SK-N-SH (cell line): ENCODE results near the gene ANKRD31. TPM values are rescaled to one million over a fixed set of nuclear protein-coding genes. Genes with fewer than 3 reads are reported as not detected.

Experiments used
- CTCF ChIA-PET: fragments of 300-600, 350-600 bp; formaldehyde crosslinking; extraction: SDS; loops from one replicate; lab custom pipeline; 2021; lab: Yijun Ruan, JAX
- POLR2A ChIA-PET: fragments of 350-600 bp; sonication (Branson Sonifier 250); formaldehyde crosslinking; extraction: SDS; loops from one replicate; lab custom pipeline; 2020; ENCODE audit warnings: antibody characterized with exemption, inconsistent platforms; lab: Yijun Ruan, JAX
- DNase-seq: peaks from one replicate; pipeline ENCODE4 v3.0.0; 2012
- H2AFZ ChIP-seq: fragments of 200-600 bp; sonication (generic); 2 replicates; pipeline ENCODE4 v1.8.1; 2016; ENCODE audit warnings: antibody characterized with exemption, mild to moderate bottlenecking, low read depth
- H3F3A ChIP-seq: fragments of 200-600 bp; sonication (generic); replicated peaks from 2 replicates; pipeline ENCODE3; 2016; ENCODE audit warnings: antibody characterized with exemption, mild to moderate bottlenecking; ENCODE audit not compliant: insufficient read depth
- H3K27ac ChIP-seq, 2 experiments: fragments of 200-500 bp in 1 of 2; fragments of 200-600 bp in 1 of 2; sonication (Bioruptor generic) in 1 of 2; sonication (generic), shearing (Covaris generic) in 1 of 2; 2 replicates each; pipeline versions ENCODE4 v1.5.1 to v1.6.1; 2014 to 2016; ENCODE audit warnings: low read depth in 2 of 2, inconsistent platforms in 1 of 2, low read length in 1 of 2, mild to moderate bottlenecking in 1 of 2, mixed read lengths in 1 of 2
- H3K27me3 ChIP-seq: fragments of 200-600 bp; sonication (generic), shearing (Covaris generic); 2 replicates; pipeline ENCODE4 v1.6.1; 2016; ENCODE audit warnings: mixed run types; ENCODE audit not compliant: insufficient read depth
- H3K36me3 ChIP-seq, 2 experiments: fragments of 200-500 bp in 1 of 2; fragments of 200-600 bp in 1 of 2; sonication (Bioruptor generic) in 1 of 2; sonication (generic) in 1 of 2; replicated peaks in 1 of 2; 2 replicates each; pipeline versions ENCODE3 to v1.5.1; 2014 to 2016; ENCODE audit warnings: low read length in 1 of 2, mild to moderate bottlenecking in 1 of 2; ENCODE audit not compliant: insufficient read depth in 2 of 2, control insufficient read depth in 1 of 2
- H3K4me1 ChIP-seq, 2 experiments: fragments of 200-500 bp in 1 of 2; fragments of 200-600 bp in 1 of 2; sonication (Bioruptor generic) in 1 of 2; sonication (generic), shearing (Covaris generic) in 1 of 2; 2 replicates each; pipeline versions ENCODE4 v1.5.1 to v1.6.1; 2014 to 2016; ENCODE audit warnings: low read depth in 1 of 2, low read length in 1 of 2, mixed run types in 1 of 2; ENCODE audit not compliant: insufficient read depth in 2 of 2, control insufficient read depth in 1 of 2
- H3K4me2 ChIP-seq: fragments of 200-600 bp; sonication (generic), shearing (Covaris generic); 2 replicates; pipeline ENCODE4 v1.6.1; 2017; ENCODE audit warnings: mixed run types
- H3K4me3 ChIP-seq, 2 experiments: fragments of 200-500 bp in 1 of 2; fragments of 200-600 bp in 1 of 2; sonication (Bioruptor generic) in 1 of 2; sonication (generic), shearing (Covaris generic) in 1 of 2; 2 replicates each; pipeline versions ENCODE4 v1.5.1 to v1.8.1; 2014 to 2016; ENCODE audit warnings: low read depth in 2 of 2, inconsistent platforms in 1 of 2, low read length in 1 of 2, mild to moderate bottlenecking in 1 of 2, mixed read lengths in 1 of 2, moderate library complexity in 1 of 2
- H3K79me2 ChIP-seq: fragments of 200-600 bp; sonication (generic); 2 replicates; pipeline ENCODE4 v1.8.1; 2017; ENCODE audit warnings: mild to moderate bottlenecking; ENCODE audit not compliant: insufficient read depth
- H3K9ac ChIP-seq: fragments of 200-600 bp; sonication (generic); 2 replicates; pipeline ENCODE4 v1.6.1; 2017; ENCODE audit warnings: mixed run types
- H3K9me2 ChIP-seq: fragments of 200-600 bp; sonication (generic); 2 replicates; pipeline ENCODE4 v1.6.1; 2017; ENCODE audit warnings: mixed run types
- H3K9me3 ChIP-seq: fragments of 200-600 bp; sonication (generic); 2 replicates; pipeline ENCODE4 v1.6.1; 2017; ENCODE audit warnings: mixed run types, mild to moderate bottlenecking, moderate library complexity
- H4K20me1 ChIP-seq: fragments of 200-600 bp; sonication (generic); 2 replicates; pipeline ENCODE4 v1.6.1; 2017; ENCODE audit warnings: mild to moderate bottlenecking, mixed run types; ENCODE audit not compliant: insufficient read depth
- CHD2 ChIP-seq: fragments of 150-350 bp; IDR thresholded peaks from 2 replicates; pipeline ENCODE4 v1.6.1; 2018; ENCODE audit warnings: low read length; ENCODE audit not compliant: partially characterized antibody
- EZH2phosphoT487 ChIP-seq: fragments of 200-600 bp; sonication (generic); IDR thresholded peaks from 2 replicates; pipeline ENCODE4 v1.6.1; 2017; ENCODE audit warnings: low read depth, mixed run types, mild to moderate bottlenecking, antibody characterized with exemption, moderate library complexity, borderline replicate concordance
- FOXM1 ChIP-seq: IDR thresholded peaks from 2 replicates; pipeline ENCODE4 v1.4.0; 2012; ENCODE audit warnings: low read depth, mild to moderate bottlenecking
- GABPA ChIP-seq: IDR thresholded peaks from 2 replicates; pipeline ENCODE4 v1.4.0; 2012; ENCODE audit warnings: low read depth, mild to moderate bottlenecking
- JUND ChIP-seq: IDR thresholded peaks from 2 replicates; pipeline ENCODE4 v1.4.0; 2012
- MXI1 ChIP-seq: IDR thresholded peaks from 2 replicates; pipeline ENCODE4 v1.6.1; 2012; ENCODE audit warnings: mild to moderate bottlenecking, low read depth, low read length, improper control_type of control experiment
- NRF1 ChIP-seq: IDR thresholded peaks from 2 replicates; pipeline ENCODE4 v1.6.1; 2012; ENCODE audit warnings: low read depth, mild to moderate bottlenecking, low read length
- RCOR1 ChIP-seq: fragments of 150-350 bp; IDR thresholded peaks from 2 replicates; pipeline ENCODE4 v1.6.1; 2017; ENCODE audit warnings: antibody characterized with exemption, low read length
- RFX5 ChIP-seq: IDR thresholded peaks from 2 replicates; pipeline ENCODE4 v1.6.1; 2012; ENCODE audit warnings: mild to moderate bottlenecking, improper control_type of control experiment, low read length
- SIN3A ChIP-seq: IDR thresholded peaks from 2 replicates; pipeline ENCODE4 v1.6.1; 2012; ENCODE audit warnings: low read depth, mild to moderate bottlenecking, low read length, moderate library complexity, borderline replicate concordance
- TCF12 ChIP-seq: IDR thresholded peaks from 2 replicates; pipeline ENCODE4 v1.4.0; 2012
- TEAD4 ChIP-seq: IDR thresholded peaks from 2 replicates; pipeline ENCODE4 v1.4.0; 2012; ENCODE audit warnings: mild to moderate bottlenecking, borderline replicate concordance; ENCODE audit not compliant: insufficient read depth
- WGBS: methylation state at CpG from one replicate; pipeline ENCODE4 v1.1.6; 2017; ENCODE audit warnings: low lambda C conversion rate; 5-methylcytosine and 5-hydroxymethylcytosine counted together
- polyA plus RNA-seq, 3 experiments: library from polyadenylated mRNA; depleted of rRNA; stranded (reverse); fragments of >200 nt; gene quantifications; 2 replicates each; pipeline ENCODE4 v1.2.3, GENCODE V29; 2012
- TF ChIP-seq, protein P1 (sequence below): fragments of 200-600 bp; sonication (generic); IDR thresholded peaks from 2 replicates; pipeline ENCODE4 v1.6.1; 2017; ENCODE audit warnings: antibody characterized with exemption, mild to moderate bottlenecking, moderate library complexity
- TF ChIP-seq, protein P2 (sequence below): fragments of 150-350 bp; IDR thresholded peaks from 2 replicates; pipeline ENCODE4 v1.6.1; 2016; ENCODE audit warnings: mild to moderate bottlenecking, low read depth, low read length
- TF ChIP-seq, protein P3 (sequence below): IDR thresholded peaks from 2 replicates; pipeline ENCODE4 v1.6.1; 2012; ENCODE audit warnings: mild to moderate bottlenecking, low read depth, low read length, moderate library complexity
- TF ChIP-seq, protein P4 (sequence below): IDR thresholded peaks from 2 replicates; pipeline ENCODE4 v1.4.0; 2012; ENCODE audit warnings: low read depth
- TF ChIP-seq, protein P5 (sequence below): IDR thresholded peaks from 2 replicates; pipeline ENCODE4 v1.4.0; 2012; ENCODE audit warnings: low read depth, borderline replicate concordance
- TF ChIP-seq, protein P6 (sequence below): IDR thresholded peaks from 2 replicates; pipeline ENCODE4; 2012

Gene ANKRD31
- polyA plus RNA-seq, 1 of the 3 experiments (the other 2 are of a cell fraction) = 0.05 TPM

DNA sequence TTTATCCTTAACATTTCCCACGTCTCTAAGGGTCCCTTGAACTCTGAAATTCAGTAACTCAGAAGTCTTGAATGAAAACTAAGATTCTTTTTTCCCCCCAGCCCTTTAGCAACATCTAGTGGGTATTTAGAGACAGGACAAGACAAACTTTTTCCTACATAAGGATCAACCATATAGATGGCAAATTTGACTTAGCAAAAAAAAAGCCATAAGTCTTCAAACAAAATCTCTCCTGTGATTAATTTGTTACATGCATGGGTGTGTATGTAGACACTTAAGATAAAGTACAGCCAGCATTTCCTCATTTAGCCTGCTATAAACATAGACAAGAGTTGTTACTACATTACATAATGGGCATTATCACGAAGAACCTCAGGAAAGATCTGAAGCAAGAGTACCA is 29.1 kb upstream of the ANKRD31 start (continued):
- TF ChIP-seq, protein P1, sequence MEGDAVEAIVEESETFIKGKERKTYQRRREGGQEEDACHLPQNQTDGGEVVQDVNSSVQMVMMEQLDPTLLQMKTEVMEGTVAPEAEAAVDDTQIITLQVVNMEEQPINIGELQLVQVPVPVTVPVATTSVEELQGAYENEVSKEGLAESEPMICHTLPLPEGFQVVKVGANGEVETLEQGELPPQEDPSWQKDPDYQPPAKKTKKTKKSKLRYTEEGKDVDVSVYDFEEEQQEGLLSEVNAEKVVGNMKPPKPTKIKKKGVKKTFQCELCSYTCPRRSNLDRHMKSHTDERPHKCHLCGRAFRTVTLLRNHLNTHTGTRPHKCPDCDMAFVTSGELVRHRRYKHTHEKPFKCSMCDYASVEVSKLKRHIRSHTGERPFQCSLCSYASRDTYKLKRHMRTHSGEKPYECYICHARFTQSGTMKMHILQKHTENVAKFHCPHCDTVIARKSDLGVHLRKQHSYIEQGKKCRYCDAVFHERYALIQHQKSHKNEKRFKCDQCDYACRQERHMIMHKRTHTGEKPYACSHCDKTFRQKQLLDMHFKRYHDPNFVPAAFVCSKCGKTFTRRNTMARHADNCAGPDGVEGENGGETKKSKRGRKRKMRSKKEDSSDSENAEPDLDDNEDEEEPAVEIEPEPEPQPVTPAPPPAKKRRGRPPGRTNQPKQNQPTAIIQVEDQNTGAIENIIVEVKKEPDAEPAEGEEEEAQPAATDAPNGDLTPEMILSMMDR = peak; percentile 61
- no peak for TF ChIP-seq TEAD4
- TF ChIP-seq, protein P2, sequence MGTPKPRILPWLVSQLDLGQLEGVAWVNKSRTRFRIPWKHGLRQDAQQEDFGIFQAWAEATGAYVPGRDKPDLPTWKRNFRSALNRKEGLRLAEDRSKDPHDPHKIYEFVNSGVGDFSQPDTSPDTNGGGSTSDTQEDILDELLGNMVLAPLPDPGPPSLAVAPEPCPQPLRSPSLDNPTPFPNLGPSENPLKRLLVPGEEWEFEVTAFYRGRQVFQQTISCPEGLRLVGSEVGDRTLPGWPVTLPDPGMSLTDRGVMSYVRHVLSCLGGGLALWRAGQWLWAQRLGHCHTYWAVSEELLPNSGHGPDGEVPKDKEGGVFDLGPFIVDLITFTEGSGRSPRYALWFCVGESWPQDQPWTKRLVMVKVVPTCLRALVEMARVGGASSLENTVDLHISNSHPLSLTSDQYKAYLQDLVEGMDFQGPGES = no peak
- no peak for TF ChIP-seq TCF12
- TF ChIP-seq JUND = no peak
- no peak for TF ChIP-seq CHD2
- no peak for TF ChIP-seq GABPA
- TF ChIP-seq, protein P3, sequence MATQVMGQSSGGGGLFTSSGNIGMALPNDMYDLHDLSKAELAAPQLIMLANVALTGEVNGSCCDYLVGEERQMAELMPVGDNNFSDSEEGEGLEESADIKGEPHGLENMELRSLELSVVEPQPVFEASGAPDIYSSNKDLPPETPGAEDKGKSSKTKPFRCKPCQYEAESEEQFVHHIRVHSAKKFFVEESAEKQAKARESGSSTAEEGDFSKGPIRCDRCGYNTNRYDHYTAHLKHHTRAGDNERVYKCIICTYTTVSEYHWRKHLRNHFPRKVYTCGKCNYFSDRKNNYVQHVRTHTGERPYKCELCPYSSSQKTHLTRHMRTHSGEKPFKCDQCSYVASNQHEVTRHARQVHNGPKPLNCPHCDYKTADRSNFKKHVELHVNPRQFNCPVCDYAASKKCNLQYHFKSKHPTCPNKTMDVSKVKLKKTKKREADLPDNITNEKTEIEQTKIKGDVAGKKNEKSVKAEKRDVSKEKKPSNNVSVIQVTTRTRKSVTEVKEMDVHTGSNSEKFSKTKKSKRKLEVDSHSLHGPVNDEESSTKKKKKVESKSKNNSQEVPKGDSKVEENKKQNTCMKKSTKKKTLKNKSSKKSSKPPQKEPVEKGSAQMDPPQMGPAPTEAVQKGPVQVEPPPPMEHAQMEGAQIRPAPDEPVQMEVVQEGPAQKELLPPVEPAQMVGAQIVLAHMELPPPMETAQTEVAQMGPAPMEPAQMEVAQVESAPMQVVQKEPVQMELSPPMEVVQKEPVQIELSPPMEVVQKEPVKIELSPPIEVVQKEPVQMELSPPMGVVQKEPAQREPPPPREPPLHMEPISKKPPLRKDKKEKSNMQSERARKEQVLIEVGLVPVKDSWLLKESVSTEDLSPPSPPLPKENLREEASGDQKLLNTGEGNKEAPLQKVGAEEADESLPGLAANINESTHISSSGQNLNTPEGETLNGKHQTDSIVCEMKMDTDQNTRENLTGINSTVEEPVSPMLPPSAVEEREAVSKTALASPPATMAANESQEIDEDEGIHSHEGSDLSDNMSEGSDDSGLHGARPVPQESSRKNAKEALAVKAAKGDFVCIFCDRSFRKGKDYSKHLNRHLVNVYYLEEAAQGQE = no peak
- TF ChIP-seq FOXM1 = no peak

DNA sequence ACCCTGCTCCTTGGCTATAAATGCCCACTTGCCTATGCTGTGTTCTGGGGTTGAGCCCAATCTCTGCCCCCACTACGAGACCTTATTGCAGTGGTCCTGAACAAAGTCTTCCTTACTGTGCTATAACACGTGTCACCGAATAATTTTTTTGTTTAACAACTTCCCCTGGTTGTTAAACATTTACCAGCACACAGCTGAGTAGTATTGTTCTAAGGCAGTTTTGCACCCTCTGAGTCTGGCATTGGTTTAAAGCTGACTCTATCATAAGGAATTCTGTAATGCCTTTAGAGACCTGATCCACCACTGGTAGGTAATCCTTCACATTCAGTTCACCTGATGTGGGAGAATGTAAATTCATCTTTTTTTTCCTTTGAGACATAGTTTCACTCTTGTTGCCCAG is 25.6 kb upstream of the ANKRD31 start:
- H3K4me3 ChIP-seq = no peak overlapping the region
- no peaks in the 10 kb centered on the region for H3K9me2 ChIP-seq
- 46% methylated on average over 3 of the region's 3 CpGs for WGBS
- no peaks in the 10 kb centered on the region for H4K20me1 ChIP-seq
- ChIA-PET CTCF (no interaction called here), POLR2A (no interaction called here)
- H3K79me2 ChIP-seq = no peaks in the 10 kb centered on the region
- no peak overlapping the region for H3K27ac ChIP-seq
- DNase-seq = no peak
- no peak overlapping the region for H3K4me2 ChIP-seq
- no peak overlapping the region for H3K9ac ChIP-seq
- no peaks in the 10 kb centered on the region for H3K36me3 ChIP-seq
- H2AFZ ChIP-seq = no peak overlapping the region
- no peaks in the 10 kb centered on the region for H3F3A ChIP-seq
- no peaks in the 10 kb centered on the region for H3K9me3 ChIP-seq
- H3K27me3 ChIP-seq = no peaks in the 10 kb centered on the region
- no peaks in the 10 kb centered on the region for H3K4me1 ChIP-seq
- TF ChIP-seq, protein P4, sequence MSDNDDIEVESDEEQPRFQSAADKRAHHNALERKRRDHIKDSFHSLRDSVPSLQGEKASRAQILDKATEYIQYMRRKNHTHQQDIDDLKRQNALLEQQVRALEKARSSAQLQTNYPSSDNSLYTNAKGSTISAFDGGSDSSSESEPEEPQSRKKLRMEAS = no peak
- TF ChIP-seq, protein P5, sequence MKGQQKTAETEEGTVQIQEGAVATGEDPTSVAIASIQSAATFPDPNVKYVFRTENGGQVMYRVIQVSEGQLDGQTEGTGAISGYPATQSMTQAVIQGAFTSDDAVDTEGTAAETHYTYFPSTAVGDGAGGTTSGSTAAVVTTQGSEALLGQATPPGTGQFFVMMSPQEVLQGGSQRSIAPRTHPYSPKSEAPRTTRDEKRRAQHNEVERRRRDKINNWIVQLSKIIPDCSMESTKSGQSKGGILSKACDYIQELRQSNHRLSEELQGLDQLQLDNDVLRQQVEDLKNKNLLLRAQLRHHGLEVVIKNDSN = no peak
- TF ChIP-seq MXI1 = no peak
- TF ChIP-seq EZH2phosphoT487 = no peak
- no peak for TF ChIP-seq RFX5
- TF ChIP-seq RCOR1 = no peak
- no peak for TF ChIP-seq NRF1
- TF ChIP-seq, protein P6, sequence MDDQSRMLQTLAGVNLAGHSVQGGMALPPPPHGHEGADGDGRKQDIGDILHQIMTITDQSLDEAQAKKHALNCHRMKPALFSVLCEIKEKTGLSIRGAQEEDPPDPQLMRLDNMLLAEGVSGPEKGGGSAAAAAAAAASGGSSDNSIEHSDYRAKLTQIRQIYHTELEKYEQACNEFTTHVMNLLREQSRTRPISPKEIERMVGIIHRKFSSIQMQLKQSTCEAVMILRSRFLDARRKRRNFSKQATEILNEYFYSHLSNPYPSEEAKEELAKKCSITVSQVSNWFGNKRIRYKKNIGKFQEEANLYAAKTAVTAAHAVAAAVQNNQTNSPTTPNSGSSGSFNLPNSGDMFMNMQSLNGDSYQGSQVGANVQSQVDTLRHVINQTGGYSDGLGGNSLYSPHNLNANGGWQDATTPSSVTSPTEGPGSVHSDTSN = no peak
- no peak for TF ChIP-seq SIN3A
- TF ChIP-seq, protein P3 = no peak
- TF ChIP-seq, protein P2 = no peak
